MM.1S (cell line): ENCODE results near the gene GALNT10.

Source experiments
- DNase-seq: peaks from one replicate; pipeline ENCODE4 v3.0.0-alpha.2; 2015
- H2AFZ ChIP-seq: fragments of 300-600 bp; sonication (generic); 2 replicates; pipeline ENCODE4 v1.6.0; 2016; ENCODE audit warnings: antibody characterized with exemption, low read length
- H3F3A ChIP-seq: fragments of 300-600 bp; sonication (generic); 2 replicates; pipeline ENCODE4 v1.6.1; 2016; ENCODE audit warnings: mild to moderate bottlenecking, antibody characterized with exemption, low read length, moderate library complexity, mixed read lengths; ENCODE audit not compliant: insufficient read depth
- H3K27ac ChIP-seq: fragments of 300-600 bp; sonication (generic); 2 replicates; pipeline ENCODE4 v1.5.1; 2016; ENCODE audit warnings: mild to moderate bottlenecking, low read length
- H3K27me3 ChIP-seq: fragments of 300-600 bp; sonication (generic); replicated peaks from 2 replicates; pipeline ENCODE4 v1.6.0; 2016; ENCODE audit warnings: low read length; ENCODE audit not compliant: insufficient read depth
- H3K36me3 ChIP-seq: fragments of 300-600 bp; sonication (generic); replicated peaks from 2 replicates; pipeline ENCODE4 v1.6.1; 2016; ENCODE audit warnings: mild to moderate bottlenecking, low read length, mixed read lengths; ENCODE audit not compliant: insufficient read depth
- H3K4me1 ChIP-seq: fragments of 300-600 bp; sonication (generic); 2 replicates; pipeline ENCODE4 v1.6.1; 2016; ENCODE audit warnings: low read length, mixed read lengths
- H3K4me2 ChIP-seq: fragments of 300-600 bp; sonication (generic); 2 replicates; pipeline ENCODE4 v1.6.0; 2016; ENCODE audit warnings: low read depth, low read length
- H3K4me3 ChIP-seq: fragments of 300-600 bp; sonication (generic); 2 replicates; pipeline ENCODE4 v1.5.1; 2016; ENCODE audit warnings: low read length, mixed read lengths
- H3K79me2 ChIP-seq: fragments of 300-600 bp; sonication (generic); 2 replicates; pipeline ENCODE4 v1.6.1; 2016; ENCODE audit warnings: mixed run types, low read length, mixed read lengths
- H3K9ac ChIP-seq: fragments of 300-600 bp; sonication (generic); 2 replicates; pipeline ENCODE4 v1.6.1; 2016; ENCODE audit warnings: low read length, mixed read lengths
- H3K9me2 ChIP-seq: fragments of 300-600 bp; sonication (generic); replicated peaks from 2 replicates; pipeline ENCODE4 v1.6.1; 2016; ENCODE audit warnings: mild to moderate bottlenecking, low read length, mixed read lengths; ENCODE audit not compliant: insufficient read depth
- H3K9me3 ChIP-seq: fragments of 300-600 bp; sonication (generic); replicated peaks from 2 replicates; pipeline ENCODE4 v1.6.1; 2016; ENCODE audit warnings: mild to moderate bottlenecking, low read length, mixed read lengths; ENCODE audit not compliant: insufficient read depth
- H4K20me1 ChIP-seq: fragments of 300-600 bp; sonication (generic); 2 replicates; pipeline ENCODE4 v1.6.1; 2016; ENCODE audit warnings: mild to moderate bottlenecking, low read length, moderate library complexity, mixed read lengths; ENCODE audit not compliant: insufficient read depth
- EZH2 ChIP-seq: fragments of 300-600 bp; sonication (generic); optimal IDR thresholded peaks from 2 replicates; pipeline ENCODE3; 2017; ENCODE audit warnings: low read depth, mild to moderate bottlenecking, antibody characterized with exemption, low read length, mixed read lengths
- EZH2phosphoT487 ChIP-seq: fragments of 300-600 bp; sonication (generic); IDR thresholded peaks from 2 replicates; pipeline ENCODE4 v1.6.1; 2018; ENCODE audit warnings: antibody characterized with exemption, low read length
- TF ChIP-seq, protein P1 (sequence below): fragments of 300-600 bp; sonication (generic); IDR thresholded peaks from 2 replicates; pipeline ENCODE4 v1.5.1; 2016; ENCODE audit warnings: antibody characterized with exemption, low read length, mixed read lengths

Gene GALNT10

DNA sequence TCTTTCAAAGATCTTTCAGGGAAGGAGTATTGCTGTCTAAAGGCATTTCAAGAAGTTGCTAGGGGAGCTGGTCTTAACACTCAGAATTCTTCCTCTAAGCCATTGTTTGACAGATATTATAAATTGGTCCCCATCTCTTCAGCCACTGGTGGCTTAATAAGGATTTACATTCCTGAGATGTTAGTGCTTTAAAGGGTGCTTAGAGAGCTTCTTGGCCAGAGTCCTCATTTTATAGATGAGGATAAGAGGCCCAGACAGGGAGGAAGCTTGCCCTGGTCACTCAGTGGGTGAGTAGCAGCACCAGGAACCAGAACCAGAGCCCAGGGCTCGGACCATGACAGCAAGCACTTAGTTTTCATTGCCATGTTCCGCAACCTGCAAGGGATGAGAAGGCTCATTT, 53.2 kb downstream of the GALNT10 start:
- Histone ChIP-seq H3K79me2 (peaks cover 39% of the 10 kb centered on the region), H3K4me3 (no peak overlapping the region), H3K27ac (no peak overlapping the region), H3K9ac (no peak overlapping the region), H3K4me2 (no peak overlapping the region), H4K20me1 (no peaks in the 10 kb centered on the region), H3F3A (no peaks in the 10 kb centered on the region), H3K4me1 (no peaks in the 10 kb centered on the region), H3K9me3 (no peaks in the 10 kb centered on the region), H3K9me2 (no peaks in the 10 kb centered on the region), H2AFZ (no peak overlapping the region), H3K36me3 (no peaks in the 10 kb centered on the region), H3K27me3 (no peaks in the 10 kb centered on the region)
- DNase-seq = no peak
- TF ChIP-seq EZH2phosphoT487 (no peak), EZH2 (no peak)
- TF ChIP-seq, protein P1, sequence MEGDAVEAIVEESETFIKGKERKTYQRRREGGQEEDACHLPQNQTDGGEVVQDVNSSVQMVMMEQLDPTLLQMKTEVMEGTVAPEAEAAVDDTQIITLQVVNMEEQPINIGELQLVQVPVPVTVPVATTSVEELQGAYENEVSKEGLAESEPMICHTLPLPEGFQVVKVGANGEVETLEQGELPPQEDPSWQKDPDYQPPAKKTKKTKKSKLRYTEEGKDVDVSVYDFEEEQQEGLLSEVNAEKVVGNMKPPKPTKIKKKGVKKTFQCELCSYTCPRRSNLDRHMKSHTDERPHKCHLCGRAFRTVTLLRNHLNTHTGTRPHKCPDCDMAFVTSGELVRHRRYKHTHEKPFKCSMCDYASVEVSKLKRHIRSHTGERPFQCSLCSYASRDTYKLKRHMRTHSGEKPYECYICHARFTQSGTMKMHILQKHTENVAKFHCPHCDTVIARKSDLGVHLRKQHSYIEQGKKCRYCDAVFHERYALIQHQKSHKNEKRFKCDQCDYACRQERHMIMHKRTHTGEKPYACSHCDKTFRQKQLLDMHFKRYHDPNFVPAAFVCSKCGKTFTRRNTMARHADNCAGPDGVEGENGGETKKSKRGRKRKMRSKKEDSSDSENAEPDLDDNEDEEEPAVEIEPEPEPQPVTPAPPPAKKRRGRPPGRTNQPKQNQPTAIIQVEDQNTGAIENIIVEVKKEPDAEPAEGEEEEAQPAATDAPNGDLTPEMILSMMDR = no peak

DNA sequence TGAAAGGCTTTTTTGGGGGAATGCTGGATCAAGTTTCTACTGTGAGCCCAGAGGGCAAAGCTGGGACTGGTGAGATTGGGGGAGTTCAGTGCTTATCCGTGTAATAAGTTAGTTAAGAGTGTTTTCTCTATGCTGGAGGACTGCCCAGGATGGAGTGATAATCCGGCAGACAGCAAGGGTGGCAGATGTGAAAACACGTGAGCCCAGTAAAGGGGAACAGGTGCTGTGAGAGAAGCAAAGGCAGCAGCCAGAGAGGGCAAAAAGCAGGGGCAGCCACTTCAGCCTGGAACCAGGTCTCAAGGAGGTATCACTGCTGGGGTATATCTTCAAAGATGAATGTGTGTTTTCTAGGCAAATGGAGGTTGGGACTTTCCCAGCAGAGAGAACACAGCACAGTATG, 53.9 kb downstream of the GALNT10 start:
- Histone ChIP-seq H3K27me3 (no peaks in the 10 kb centered on the region), H3K4me1 (no peaks in the 10 kb centered on the region), H4K20me1 (no peaks in the 10 kb centered on the region), H2AFZ (no peak overlapping the region), H3K36me3 (no peaks in the 10 kb centered on the region), H3F3A (no peaks in the 10 kb centered on the region), H3K9ac (no peak overlapping the region), H3K4me2 (no peak overlapping the region), H3K9me2 (no peaks in the 10 kb centered on the region), H3K27ac (no peak overlapping the region), H3K9me3 (no peaks in the 10 kb centered on the region), H3K4me3 (no peak overlapping the region), H3K79me2 (peaks cover 44% of the 10 kb centered on the region)
- no peak for DNase-seq
- TF ChIP-seq, protein P1 = no peak
- no peak for TF ChIP-seq EZH2
- TF ChIP-seq EZH2phosphoT487 = no peak

DNA sequence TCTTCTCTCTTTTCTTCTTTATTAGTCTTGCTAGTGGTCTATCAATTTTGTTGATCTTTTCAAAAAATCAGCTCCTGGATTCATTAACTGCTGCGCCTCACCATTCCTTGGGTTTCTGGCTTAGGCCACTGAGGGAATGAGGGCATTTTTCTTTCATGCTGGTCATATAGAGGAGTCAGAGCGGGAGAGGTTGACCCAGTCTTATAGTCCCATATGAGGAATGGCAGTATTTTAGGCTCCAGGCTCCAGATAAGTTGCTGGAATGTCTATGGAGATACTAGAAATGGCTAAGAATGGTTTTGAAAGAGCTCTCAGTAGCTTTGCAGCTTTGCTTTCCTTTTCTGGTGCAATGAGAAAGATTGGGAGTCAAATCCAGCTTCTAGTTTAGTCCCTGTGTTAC, 58.2 kb downstream of the GALNT10 start:
- Histone ChIP-seq H3K27ac (no peak overlapping the region), H3K4me2 (no peak overlapping the region), H4K20me1 (no peaks in the 10 kb centered on the region), H3K4me3 (no peak overlapping the region), H3K79me2 (peaks cover 23% of the 10 kb centered on the region), H3K9me3 (no peaks in the 10 kb centered on the region), H3K4me1 (no peaks in the 10 kb centered on the region), H3K27me3 (no peaks in the 10 kb centered on the region), H3K36me3 (no peaks in the 10 kb centered on the region), H3K9ac (no peak overlapping the region), H3F3A (no peaks in the 10 kb centered on the region), H3K9me2 (no peaks in the 10 kb centered on the region), H2AFZ (no peak overlapping the region)
- no peak for TF ChIP-seq EZH2phosphoT487
- no peak for TF ChIP-seq EZH2
- TF ChIP-seq, protein P1 = no peak
- no peak for DNase-seq
